GM21528 (cell line): ENCODE data around the gene ACER2.
A peak's percentile ranks its signal among the peaks of the same experiment; 100 is the strongest.

Experiments
- ATAC-seq: cut with Tn5 transposase; IDR thresholded peaks from one replicate; pipeline ENCODE4 v1.9.1; 2021; ENCODE audit warnings: mild to moderate bottlenecking, moderate library complexity; ENCODE audit not compliant: unreplicated experiment, low FRiP score

Gene ACER2

GRCh38 chr9:19481121-19481870 is 72.5 kb downstream of the ACER2 start:
- ATAC-seq: no peak

GRCh38 chr9:19481971-19482404 is 73.2 kb downstream of the ACER2 start:
- ATAC-seq: no peak

- no peak for ATAC-seq
Observed at GRCh38 chr9:19484699-19485098, 75.9 kb downstream of the ACER2 start.

DNA sequence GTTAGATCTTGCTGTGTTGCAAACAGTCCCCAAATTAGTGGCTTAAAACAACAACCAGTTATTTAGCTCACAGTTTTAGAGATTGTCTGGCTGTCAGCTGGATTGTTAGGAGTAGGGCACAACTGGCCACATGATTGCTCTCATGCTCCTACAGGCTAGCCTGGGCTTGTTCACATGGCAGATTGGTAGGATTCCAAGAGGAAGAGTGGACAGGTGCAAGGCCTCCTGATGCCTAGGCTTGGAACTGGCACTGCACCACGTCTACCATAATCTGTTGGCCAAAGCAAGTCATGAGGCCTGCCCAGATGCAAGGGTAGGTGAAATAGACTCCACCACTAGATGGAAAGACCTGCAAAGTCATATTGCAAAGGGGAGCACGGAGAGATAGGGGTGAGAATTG is 76.4 kb downstream of the ACER2 start:
- no peak for ATAC-seq

DNA sequence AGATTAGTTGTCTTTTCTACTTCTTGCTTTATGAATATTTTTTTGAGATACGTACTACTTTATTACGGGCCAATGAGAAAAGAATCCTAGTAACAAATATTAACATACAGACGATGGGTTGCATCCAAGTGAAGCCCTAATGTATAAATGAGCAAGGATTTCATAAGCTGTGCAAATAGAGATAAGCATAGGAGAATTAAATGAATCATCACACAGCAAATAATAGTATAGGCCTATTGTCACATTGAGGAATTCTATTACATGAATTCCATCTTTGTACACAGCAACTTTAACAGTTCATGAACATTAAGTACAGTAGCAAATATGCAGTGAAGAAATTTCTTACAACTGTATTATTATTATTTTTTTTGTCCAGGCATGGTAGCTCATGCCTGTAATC is 78.0 kb downstream of the ACER2 start:
- no peak for ATAC-seq

- ATAC-seq: no peak
Observed at GRCh38 chr9:19488721-19489120, 79.9 kb downstream of the ACER2 start.

GRCh38 chr9:19490269-19490668 is 81.5 kb downstream of the ACER2 start:
- ATAC-seq: no peak

DNA sequence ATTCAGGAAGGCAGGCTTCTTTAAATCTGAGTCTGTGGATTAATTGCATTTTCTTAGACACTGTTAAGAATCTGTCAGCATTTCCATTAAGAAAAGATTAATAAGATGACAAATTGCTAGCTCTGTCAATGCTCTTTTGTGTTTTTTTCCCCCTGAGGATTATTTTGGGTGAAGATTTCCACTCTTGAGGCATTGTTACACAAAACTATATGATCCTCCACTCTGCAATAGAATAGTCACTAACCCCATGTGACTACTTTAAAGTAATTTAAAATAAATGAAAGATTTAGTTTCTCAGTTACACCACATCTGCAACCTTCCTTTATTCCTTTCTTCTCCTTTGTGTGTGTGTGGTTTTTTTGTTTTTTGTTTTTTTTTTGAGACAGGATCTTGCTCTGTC is 82.0 kb downstream of the ACER2 start:
- no peak for ATAC-seq

DNA sequence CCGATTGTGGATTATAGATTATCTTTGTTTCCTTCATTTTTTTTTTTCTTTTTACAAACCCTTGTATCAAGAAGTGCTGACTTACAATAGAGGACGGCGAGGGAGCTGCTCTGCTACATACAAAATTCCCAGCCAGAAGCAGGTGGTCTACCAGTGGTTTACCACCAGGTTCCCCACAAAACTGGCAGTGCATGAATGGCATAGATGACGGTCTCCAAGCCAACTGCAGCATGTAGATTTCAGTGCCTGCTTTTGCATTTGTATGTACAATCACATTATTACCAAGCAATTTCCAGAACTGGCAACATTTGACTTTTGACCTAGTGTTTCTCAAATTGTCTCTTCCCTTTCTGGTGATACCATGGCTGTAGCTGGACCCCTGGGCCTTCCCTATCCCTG is 84.0 kb downstream of the ACER2 start:
- ATAC-seq: no peak

DNA sequence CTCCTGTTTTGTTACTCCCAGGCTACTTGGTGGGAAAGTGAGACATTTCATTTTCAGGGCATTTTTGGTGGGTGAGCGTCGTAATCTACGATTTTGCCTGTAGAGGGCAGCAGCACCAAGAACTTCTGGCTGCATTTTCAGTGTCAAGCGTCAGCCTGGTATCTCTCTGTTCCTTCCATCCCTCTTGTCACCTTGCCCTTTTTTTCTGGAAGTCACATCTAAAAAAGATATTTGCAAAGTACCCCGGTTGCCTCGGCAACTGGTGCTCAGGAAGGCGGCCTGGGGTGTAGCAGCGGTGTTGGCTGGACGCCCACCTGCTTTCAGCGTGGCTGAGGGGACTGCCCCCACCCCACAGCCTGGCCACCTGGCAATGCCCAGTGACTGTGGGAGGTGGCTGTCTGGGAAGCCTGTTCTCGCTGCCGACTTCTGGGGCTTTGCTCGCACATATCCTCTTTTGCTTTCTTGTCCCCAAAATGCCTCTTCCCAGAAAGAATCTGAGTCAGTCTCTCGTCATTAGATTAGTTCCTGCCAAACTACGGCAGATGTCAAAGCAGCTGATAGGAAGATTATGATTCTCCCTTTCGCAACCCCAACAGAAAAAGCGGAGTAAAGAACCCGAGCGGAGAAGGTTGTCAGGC is 84.5 kb downstream of the ACER2 start:
- peak; percentile 80 for ATAC-seq

DNA sequence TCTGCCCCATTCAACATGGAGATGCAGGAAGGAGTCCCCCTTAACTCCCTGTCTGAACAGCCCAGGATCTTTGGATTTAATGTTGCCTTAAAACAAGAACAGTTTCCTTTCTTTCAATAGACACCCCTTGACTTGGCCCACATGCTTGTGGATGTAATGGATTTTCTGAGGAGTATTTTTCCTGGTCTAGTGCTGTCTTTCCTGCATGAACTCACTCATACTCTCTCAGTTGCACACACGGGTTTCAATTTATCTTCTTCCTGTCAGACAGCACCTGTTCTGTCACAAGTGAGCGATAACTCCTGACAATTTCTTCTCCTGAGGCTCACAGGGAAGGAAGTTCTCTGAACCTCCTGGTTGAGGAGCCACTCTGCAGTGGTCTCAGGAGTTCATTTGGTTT is 85.1 kb downstream of the ACER2 start:
- no peak for ATAC-seq

DNA sequence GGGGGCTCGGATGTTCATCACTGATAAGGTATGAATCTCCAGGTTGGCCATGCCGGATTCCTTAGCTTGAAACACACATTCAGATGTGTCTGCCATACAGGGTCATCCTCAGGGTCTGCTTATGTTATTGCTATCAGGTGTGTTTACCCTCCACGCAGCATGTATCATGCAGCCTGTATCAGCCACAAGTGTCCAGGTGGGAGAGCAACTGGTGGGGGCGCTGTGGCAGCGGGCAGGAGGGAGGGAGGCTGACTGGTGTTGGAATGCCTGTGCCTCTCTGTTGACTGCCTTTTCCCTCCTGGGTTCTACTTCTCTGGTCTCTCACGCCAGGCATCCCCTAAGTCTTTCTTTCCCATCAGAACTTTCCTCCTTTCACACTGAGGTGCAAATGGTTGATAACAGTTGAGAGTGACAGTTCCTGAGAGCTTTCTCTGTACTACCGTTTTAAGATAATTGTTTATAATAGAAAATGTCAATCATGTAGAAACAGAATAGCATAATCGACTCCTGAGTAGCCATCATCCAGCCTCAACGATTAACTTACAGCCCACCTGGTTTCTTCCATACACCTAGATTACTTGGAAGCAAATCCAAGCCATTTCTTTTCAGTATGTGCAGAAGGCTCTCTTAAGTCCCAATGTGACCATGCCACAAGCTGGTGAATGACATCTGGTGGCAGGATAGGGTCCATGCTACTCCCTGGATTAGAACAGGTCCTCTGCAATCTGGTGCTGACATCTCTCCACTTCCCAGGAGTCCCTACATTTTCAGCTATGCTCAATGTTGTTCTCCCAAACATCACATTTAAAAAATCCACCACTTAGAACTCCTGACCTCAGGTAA is 86.6 kb downstream of the ACER2 start:
- no peak for ATAC-seq

GRCh38 chr9:19496321-19497050 is 87.7 kb downstream of the ACER2 start:
- no peak for ATAC-seq

GRCh38 chr9:19497276-19497675 is 88.5 kb downstream of the ACER2 start:
- no peak for ATAC-seq

GRCh38 chr9:19498015-19498414 is 89.2 kb downstream of the ACER2 start:
- ATAC-seq: no peak
